ENCODE data around the gene LPIN1. TPM values are rescaled to one million over a fixed set of nuclear protein-coding genes. Genes with fewer than 3 reads are reported as not detected.

Gene LPIN1, protein sequence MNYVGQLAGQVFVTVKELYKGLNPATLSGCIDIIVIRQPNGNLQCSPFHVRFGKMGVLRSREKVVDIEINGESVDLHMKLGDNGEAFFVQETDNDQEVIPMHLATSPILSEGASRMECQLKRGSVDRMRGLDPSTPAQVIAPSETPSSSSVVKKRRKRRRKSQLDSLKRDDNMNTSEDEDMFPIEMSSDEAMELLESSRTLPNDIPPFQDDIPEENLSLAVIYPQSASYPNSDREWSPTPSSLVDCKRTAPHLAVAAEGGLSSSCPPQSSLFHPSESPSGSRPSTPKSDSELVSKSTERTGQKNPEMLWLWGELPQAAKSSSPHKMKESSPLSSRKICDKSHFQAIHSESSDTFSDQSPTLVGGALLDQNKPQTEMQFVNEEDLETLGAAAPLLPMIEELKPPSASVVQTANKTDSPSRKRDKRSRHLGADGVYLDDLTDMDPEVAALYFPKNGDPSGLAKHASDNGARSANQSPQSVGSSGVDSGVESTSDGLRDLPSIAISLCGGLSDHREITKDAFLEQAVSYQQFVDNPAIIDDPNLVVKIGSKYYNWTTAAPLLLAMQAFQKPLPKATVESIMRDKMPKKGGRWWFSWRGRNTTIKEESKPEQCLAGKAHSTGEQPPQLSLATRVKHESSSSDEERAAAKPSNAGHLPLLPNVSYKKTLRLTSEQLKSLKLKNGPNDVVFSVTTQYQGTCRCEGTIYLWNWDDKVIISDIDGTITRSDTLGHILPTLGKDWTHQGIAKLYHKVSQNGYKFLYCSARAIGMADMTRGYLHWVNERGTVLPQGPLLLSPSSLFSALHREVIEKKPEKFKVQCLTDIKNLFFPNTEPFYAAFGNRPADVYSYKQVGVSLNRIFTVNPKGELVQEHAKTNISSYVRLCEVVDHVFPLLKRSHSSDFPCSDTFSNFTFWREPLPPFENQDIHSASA
- 10.9 TPM for polyA plus RNA-seq
- long read RNA-seq, donor 1 = 0 reads
- long read RNA-seq, donor 2 = 0 reads
- long read RNA-seq, donor 3 = 0 reads
- long read RNA-seq, donor 4 = 0 reads
- long read RNA-seq, donor 5, full-length matches to known transcripts = 1 of 1 reads
- long read RNA-seq, donor 5, partial matches to known transcripts = 0 of 1 reads
- long read RNA-seq, donor 5, other reads (novel, unspliced or antisense) = 0 of 1 reads
- long read RNA-seq, donor 6 = 0 reads
- long read RNA-seq, donor 7 = 0 reads
- long read RNA-seq, donor 8 = 0 reads
- long read RNA-seq, donor 9 = 0 reads
- long read RNA-seq, donor 10, full-length matches to known transcripts = 1 of 1 reads
- long read RNA-seq, donor 10, partial matches to known transcripts = 0 of 1 reads
- long read RNA-seq, donor 10, other reads (novel, unspliced or antisense) = 0 of 1 reads
- long read RNA-seq, donor 11, full-length matches to known transcripts = 2 of 2 reads
- long read RNA-seq, donor 11, partial matches to known transcripts = 0 of 2 reads
- long read RNA-seq, donor 11, other reads (novel, unspliced or antisense) = 0 of 2 reads

DNA sequence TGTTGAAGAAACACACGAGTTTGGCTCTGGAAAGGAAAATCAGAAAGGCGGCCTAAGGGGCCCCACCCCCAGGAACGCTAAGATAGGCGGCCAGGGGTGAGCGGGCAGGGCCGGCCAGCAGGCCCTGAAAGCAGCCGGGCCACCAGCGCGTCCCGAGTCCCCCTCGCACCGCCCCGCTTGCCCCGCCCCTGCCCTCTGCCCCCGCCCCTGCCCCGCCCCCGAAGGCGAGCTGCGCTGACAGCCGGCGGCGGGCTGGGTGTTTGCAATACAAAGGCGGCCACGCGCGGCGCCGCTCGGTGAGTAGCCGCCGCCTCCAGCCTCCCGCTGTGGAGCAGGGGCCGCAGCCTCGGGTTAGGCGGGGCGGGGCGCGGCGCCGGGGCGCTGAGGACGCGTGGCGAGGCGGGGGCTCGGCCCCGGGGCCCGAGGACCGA is at the start of gene LPIN1:
TSS of gene LPIN1 (plus strand) at position 257 of the 431 bp plus-strand sequence. CDS start 18,910 bp downstream, outside the sequence.
- Histone ChIP-seq H3K27me3 (ENCODE audit: control insufficient read depth, insufficient read depth, low read length) (no peaks in the 10 kb centered on the region), H3K4me1 (ENCODE audit: control insufficient read depth, insufficient read depth, low read length) (peaks cover 32% of the 10 kb centered on the region), H3K36me3 (ENCODE audit: control insufficient read depth, insufficient read depth, low read length) (no peaks in the 10 kb centered on the region), H3K27ac (ENCODE audit: low read length) (peak within 1 kb of the TSS; percentile 66), H3K9me3 (ENCODE audit: control insufficient read depth, low read depth, low read length) (no peaks in the 10 kb centered on the region), H3K4me3 (ENCODE audit: low read length) (peak within 1 kb of the TSS; percentile 59)
- WGBS (ENCODE audit: insufficient coverage, low lambda C conversion rate) = no CpG with 5 or more reads among the region's 49 CpGs
- peak; percentile 80 to 90 for DNase-seq

DNA sequence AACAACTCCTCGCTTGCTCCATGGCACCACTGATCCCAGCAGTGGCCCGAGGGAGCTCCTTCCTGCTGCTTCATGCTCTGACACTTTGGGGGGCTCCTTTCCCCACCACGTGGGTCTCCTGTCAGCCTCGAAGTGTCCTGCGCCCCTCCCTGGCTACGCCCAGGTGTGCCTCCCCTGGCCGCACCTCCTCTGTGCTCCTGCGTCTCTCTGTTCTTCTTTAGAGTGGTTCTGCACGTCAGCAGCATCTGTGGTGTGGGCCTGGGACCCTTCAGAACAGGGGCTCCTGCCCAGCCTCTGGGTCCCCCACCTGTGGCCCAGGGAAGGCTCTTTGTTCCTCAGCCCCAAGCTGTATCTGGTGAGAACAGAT is 49.7 kb upstream of the LPIN1 start:
- no CpG with 5 or more reads among the region's 9 CpGs for WGBS (ENCODE audit: insufficient coverage, low lambda C conversion rate)
- no peaks in the 10 kb centered on the region for H3K27me3 ChIP-seq (ENCODE audit: control insufficient read depth, insufficient read depth, low read length)
- H3K27ac ChIP-seq (ENCODE audit: low read length) = no peak overlapping the region
- no peaks in the 10 kb centered on the region for H3K4me1 ChIP-seq (ENCODE audit: control insufficient read depth, insufficient read depth, low read length)
- no peak for DNase-seq
- H3K36me3 ChIP-seq (ENCODE audit: control insufficient read depth, insufficient read depth, low read length) = no peaks in the 10 kb centered on the region
- H3K4me3 ChIP-seq (ENCODE audit: low read length) = no peak overlapping the region
- H3K9me3 ChIP-seq (ENCODE audit: control insufficient read depth, low read depth, low read length) = no peaks in the 10 kb centered on the region

- Histone ChIP-seq H3K4me1 (ENCODE audit: control insufficient read depth, insufficient read depth, low read length) (no peaks in the 10 kb centered on the region), H3K9me3 (ENCODE audit: control insufficient read depth, low read depth, low read length) (no peaks in the 10 kb centered on the region), H3K4me3 (ENCODE audit: low read length) (no peak overlapping the region), H3K36me3 (ENCODE audit: control insufficient read depth, insufficient read depth, low read length) (no peaks in the 10 kb centered on the region), H3K27ac (ENCODE audit: low read length) (no peak overlapping the region), H3K27me3 (ENCODE audit: control insufficient read depth, insufficient read depth, low read length) (no peaks in the 10 kb centered on the region)
- no CpG with 5 or more reads among the region's 16 CpGs for WGBS (ENCODE audit: insufficient coverage, low lambda C conversion rate)
- DNase-seq = no peak
Observed at GRCh38 chr2:11697103-11697871, 49.1 kb upstream of the LPIN1 start.

- Histone ChIP-seq H3K27me3 (ENCODE audit: control insufficient read depth, insufficient read depth, low read length) (no peaks in the 10 kb centered on the region), H3K4me1 (ENCODE audit: control insufficient read depth, insufficient read depth, low read length) (no peaks in the 10 kb centered on the region), H3K9me3 (ENCODE audit: control insufficient read depth, low read depth, low read length) (no peaks in the 10 kb centered on the region), H3K36me3 (ENCODE audit: control insufficient read depth, insufficient read depth, low read length) (no peaks in the 10 kb centered on the region), H3K27ac (ENCODE audit: low read length) (no peak overlapping the region), H3K4me3 (ENCODE audit: low read length) (no peak overlapping the region)
- peak in 1 of 2 donors; percentile 20 for DNase-seq
- 50% methylated on average over 2 of the region's 24 CpGs for WGBS (ENCODE audit: insufficient coverage, low lambda C conversion rate)
Observed at GRCh38 chr2:11698009-11698922, 48.2 kb upstream of the LPIN1 start.

- H3K4me3 ChIP-seq (ENCODE audit: low read length) = no peak overlapping the region
- 92% methylated on average over 4 of the region's 9 CpGs for WGBS (ENCODE audit: insufficient coverage, low lambda C conversion rate)
- no peaks in the 10 kb centered on the region for H3K36me3 ChIP-seq (ENCODE audit: control insufficient read depth, insufficient read depth, low read length)
- H3K9me3 ChIP-seq (ENCODE audit: control insufficient read depth, low read depth, low read length) = no peaks in the 10 kb centered on the region
- peaks cover 3% of the 10 kb centered on the region for H3K27me3 ChIP-seq (ENCODE audit: control insufficient read depth, insufficient read depth, low read length)
- no peak for DNase-seq
- no peak overlapping the region for H3K27ac ChIP-seq (ENCODE audit: low read length)
- no peaks in the 10 kb centered on the region for H3K4me1 ChIP-seq (ENCODE audit: control insufficient read depth, insufficient read depth, low read length)
Observed at GRCh38 chr2:11699686-11700670, 46.5 kb upstream of the LPIN1 start.

DNA sequence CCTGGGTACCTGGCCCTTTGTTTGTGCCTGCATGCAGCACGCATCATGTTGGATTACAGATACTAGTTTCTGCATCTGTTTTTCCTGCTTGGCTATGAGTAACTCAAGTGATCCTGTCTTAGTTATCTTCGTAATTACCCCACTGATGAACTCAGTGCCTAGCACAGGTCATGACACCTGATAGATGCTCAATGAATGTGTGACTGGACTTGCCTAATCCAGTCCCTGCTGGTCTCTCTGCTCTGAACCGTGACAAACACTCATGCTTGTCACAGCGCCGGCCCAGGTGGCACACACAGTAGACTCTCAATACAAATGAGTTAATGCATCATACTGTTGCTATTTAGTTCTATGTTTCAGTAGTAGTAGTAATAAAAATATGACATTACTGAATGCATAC is 45.2 kb upstream of the LPIN1 start:
- H3K36me3 ChIP-seq (ENCODE audit: control insufficient read depth, insufficient read depth, low read length) = no peaks in the 10 kb centered on the region
- no peak overlapping the region for H3K4me3 ChIP-seq (ENCODE audit: low read length)
- no peaks in the 10 kb centered on the region for H3K9me3 ChIP-seq (ENCODE audit: control insufficient read depth, low read depth, low read length)
- H3K27ac ChIP-seq (ENCODE audit: low read length) = no peak overlapping the region
- no peak for DNase-seq
- peaks cover 3% of the 10 kb centered on the region for H3K27me3 ChIP-seq (ENCODE audit: control insufficient read depth, insufficient read depth, low read length)
- WGBS (ENCODE audit: insufficient coverage, low lambda C conversion rate) = 100% methylated on average over 1 of the region's 5 CpGs
- H3K4me1 ChIP-seq (ENCODE audit: control insufficient read depth, insufficient read depth, low read length) = no peaks in the 10 kb centered on the region

- peak in 1 of 2 donors; percentile 23 for DNase-seq
- no peaks in the 10 kb centered on the region for H3K36me3 ChIP-seq (ENCODE audit: control insufficient read depth, insufficient read depth, low read length)
- H3K9me3 ChIP-seq (ENCODE audit: control insufficient read depth, low read depth, low read length) = no peaks in the 10 kb centered on the region
- H3K27me3 ChIP-seq (ENCODE audit: control insufficient read depth, insufficient read depth, low read length) = peaks cover 3% of the 10 kb centered on the region
- 78% methylated on average over 2 of the region's 14 CpGs for WGBS (ENCODE audit: insufficient coverage, low lambda C conversion rate)
- H3K27ac ChIP-seq (ENCODE audit: low read length) = no peak overlapping the region
- no peak overlapping the region for H3K4me3 ChIP-seq (ENCODE audit: low read length)
- H3K4me1 ChIP-seq (ENCODE audit: control insufficient read depth, insufficient read depth, low read length) = no peaks in the 10 kb centered on the region
Observed at GRCh38 chr2:11701751-11702301, 44.6 kb upstream of the LPIN1 start.

GRCh38 chr2:11702946-11703345 is 43.5 kb upstream of the LPIN1 start:
- Histone ChIP-seq H3K4me1 (ENCODE audit: control insufficient read depth, insufficient read depth, low read length) (no peaks in the 10 kb centered on the region), H3K9me3 (ENCODE audit: control insufficient read depth, low read depth, low read length) (no peaks in the 10 kb centered on the region), H3K27me3 (ENCODE audit: control insufficient read depth, insufficient read depth, low read length) (peaks cover 3% of the 10 kb centered on the region), H3K27ac (ENCODE audit: low read length) (no peak overlapping the region), H3K4me3 (ENCODE audit: low read length) (no peak overlapping the region), H3K36me3 (ENCODE audit: control insufficient read depth, insufficient read depth, low read length) (no peaks in the 10 kb centered on the region)
- no peak for DNase-seq
- no CpG with 5 or more reads among the region's 2 CpGs for WGBS (ENCODE audit: insufficient coverage, low lambda C conversion rate)
